NCI-H526 treated with DMSO at 0.1 percent for 48 hours (cell line): ENCODE results near the gene RALB.
"Not testable (repeated sequence)": the region's sequence is repeated elsewhere in the genome, so short reads cannot be mapped to it uniquely, and the experiment has no call there.

ENCODE experiments used
- DNase-seq: peaks from one replicate; lab custom pipeline; 2025; lab: John Stamatoyannopoulos, UW

RALB gene

DNA sequence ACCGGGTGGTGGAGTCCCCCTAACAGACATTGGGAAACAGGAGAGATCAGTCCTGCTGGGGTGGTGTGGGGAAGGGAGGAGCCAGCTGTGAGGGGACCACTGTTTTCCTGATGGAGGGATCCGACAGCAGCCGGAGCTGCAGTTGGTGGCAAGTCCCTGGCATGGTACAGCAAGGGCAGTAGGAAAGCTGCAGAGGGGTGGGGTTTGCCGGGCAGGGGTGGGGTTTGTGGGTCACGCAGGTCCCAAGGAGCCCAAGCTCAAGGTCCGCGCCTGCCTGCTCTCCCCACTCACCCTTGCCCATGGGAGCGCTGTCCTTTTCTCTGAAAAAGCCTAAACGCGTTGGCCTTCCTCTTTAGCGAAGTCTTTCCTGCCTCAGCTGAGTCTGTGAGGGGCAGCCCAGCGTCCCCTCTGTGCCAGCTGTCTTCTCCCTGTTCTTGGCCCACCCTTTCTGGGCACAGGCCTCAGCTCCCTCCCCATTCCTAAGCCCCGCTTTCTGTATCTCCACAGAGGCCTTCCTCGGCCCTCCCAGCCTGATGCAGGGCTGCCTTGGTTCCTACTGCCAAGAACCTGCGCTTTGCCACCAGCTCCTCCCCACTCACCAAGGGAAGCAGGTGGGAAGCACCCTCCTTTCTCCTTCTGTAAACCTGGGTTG, 64.0 kb downstream of the RALB start:
- no peak for DNase-seq

GRCh38 chr2:120317180-120317533, 64.5 kb downstream of the RALB start:
- DNase-seq, result no peak

GRCh38 chr2:120317916-120318315, 65.3 kb downstream of the RALB start:
- DNase-seq, result no peak

DNA sequence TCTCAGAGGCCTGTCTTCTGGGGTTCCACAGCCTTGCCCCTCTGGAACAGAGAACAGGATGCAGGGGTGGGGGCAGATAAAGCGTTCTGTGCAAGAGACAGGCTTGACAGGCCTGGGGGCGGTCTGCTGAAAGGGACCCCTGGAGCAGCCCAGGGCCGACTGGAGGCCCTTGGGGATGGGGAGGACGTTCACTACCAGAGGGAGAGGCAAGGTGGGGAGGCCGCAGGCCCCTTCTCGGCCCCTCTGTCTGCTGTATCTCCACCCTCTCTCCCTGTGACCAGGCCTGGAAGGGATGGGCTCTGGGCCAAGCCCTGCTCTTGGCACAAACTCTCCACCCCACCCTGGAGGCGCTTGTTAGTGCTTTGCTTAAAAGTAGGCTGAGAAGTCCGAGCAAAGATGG, 66.0 kb downstream of the RALB start:
- no peak for DNase-seq

DNA sequence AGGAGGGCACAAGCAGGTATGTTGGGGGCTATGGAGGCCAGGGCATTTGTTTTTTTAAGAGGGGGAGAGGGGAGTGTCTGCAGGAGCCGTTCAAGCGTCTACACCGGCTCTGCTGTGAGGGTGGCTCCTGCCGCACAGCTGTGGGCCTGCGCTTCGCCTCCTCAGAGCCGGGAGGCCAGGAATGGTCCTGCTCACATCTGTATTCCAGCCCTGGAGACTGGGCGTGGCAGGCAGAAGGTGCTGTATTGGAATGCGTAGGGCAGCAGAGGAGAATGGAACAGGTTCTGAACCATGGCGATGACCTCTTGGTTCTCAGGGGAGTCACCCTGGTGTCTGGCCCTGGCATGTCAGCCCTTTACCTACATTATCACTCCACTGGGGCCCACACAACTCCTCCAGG, 66.5 kb downstream of the RALB start:
- DNase-seq, result no peak

DNA sequence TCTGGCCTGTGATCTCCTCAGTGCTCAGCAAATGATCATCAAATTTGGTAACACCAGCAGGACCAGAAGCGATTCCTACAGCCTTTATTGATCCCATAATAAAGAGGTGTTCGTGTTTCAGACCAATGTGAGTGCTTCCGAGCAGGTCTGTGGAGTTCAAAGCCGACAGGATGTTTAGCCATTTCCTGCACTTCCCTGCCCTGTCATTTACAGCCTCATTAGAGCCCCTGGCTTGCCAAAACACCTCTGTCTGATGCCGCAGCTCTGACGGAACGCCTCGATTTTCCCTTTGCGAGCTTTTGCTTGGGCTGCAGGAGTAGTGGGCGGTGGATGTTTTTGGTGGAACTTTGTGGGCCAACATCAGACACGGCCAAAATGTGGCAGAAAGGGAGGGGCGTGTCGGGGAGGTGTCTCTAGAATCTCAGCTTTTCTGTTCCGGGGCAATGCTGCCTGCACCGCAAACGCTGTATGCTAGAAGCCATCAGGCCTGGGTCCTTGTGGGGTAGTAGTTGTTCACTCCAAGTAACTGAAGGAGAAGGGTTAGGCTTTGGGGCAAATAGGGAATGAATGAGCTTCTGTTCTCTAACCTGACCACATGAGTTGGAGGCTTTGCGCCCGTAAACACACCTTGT, 67.2 kb downstream of the RALB start:
- no peak for DNase-seq

- DNase-seq, result no peak
These were observed 67.7 kb downstream of the RALB start for GRCh38 chr2:120320318-120320851.

- DNase-seq, result not testable (repeated sequence)
These were observed 68.4 kb downstream of the RALB start for GRCh38 chr2:120320887-120321556.

- DNase-seq, result no peak
These were observed 69.2 kb downstream of the RALB start for GRCh38 chr2:120321721-120322284.

GRCh38 chr2:120322329-120322728, 69.7 kb downstream of the RALB start:
- no peak for DNase-seq

DNA sequence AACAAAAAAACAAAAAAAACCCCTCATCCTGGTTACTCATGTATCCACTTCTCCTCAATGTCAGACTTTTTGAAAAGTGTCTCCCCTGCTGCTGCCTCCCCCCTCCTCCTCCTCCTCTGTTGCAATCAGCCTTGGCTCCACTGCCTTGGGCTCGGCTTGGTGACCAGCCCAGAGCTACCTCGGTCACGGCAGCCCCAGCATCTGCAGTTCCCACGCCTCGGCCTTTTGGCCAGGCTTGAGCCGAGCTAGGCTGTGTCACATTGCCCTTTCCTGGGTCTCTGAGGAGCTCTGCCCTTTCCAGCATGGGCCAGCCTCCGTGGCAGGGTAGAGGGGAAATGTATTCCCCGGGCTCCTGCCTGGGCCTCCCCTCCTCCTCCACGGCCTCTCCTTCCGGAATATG, 70.6 kb downstream of the RALB start:
- DNase-seq, result no peak

DNA sequence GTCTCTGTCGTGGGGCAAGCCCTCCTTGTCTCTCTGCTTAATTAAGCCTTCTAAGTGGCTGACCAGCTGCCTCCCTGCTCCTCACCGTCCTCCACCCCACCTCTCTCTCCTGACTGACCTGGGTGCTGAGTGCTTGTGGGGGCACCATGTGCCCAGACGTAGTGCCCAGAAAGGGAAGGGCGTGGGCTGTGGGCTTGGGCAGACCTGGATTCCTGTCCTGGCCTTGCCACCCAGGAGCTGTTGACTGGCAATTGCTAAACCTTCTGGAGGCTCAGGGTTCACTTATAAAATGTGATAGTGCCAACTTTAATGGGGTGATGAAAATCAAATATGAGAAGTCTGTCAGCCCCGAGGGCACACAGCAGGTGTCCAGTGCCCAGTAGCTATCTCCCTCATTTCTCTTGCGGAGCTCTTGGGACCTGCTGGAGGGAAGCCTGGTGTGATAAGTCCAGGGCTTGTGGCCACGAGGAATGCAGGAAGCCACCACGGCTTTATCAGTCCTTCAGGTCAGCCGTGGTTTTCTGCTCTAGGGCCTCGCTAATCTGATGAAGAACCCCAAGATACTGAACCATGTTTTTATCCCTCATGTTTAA, 71.3 kb downstream of the RALB start:
- no peak for DNase-seq

DNA sequence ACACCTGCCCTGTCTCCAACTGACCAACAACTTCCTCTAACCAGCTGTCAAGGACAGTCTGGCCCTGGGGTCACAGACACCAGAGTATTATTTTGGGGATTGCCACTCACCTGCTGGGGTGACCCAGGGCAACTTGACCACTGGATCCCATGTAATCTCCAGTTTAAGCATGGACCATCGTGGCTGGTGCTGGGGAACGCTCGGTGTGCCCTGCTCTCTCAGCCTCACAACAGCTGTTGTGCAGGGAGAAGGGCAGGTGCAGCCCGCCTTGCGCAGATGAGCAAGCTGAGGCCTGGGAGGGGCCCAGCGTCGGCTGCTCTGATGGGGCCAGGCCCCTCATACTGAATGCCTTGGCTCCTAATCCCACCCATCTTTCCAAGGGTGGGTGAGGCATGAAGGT, 72.3 kb downstream of the RALB start:
- no peak for DNase-seq

DNA sequence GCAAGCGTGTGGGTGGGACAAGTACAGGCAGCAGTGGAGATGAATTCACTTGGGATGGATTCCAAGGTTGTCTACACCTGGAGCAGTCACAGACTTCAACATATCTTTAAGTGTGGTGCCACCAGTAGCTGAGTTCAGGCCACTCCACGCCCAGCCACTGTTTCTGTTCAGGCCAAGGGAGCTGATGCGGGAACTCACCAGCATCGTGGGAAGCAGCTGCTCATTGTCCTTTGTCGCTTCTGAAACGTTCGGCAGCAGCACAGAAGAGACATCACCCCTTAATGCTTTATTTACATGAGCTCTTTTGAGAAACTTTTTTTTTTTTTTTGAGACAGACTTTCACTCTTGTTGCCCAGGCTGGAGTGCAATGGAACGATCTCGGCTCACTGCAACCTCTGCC, 73.4 kb downstream of the RALB start:
- DNase-seq, result no peak

DNA sequence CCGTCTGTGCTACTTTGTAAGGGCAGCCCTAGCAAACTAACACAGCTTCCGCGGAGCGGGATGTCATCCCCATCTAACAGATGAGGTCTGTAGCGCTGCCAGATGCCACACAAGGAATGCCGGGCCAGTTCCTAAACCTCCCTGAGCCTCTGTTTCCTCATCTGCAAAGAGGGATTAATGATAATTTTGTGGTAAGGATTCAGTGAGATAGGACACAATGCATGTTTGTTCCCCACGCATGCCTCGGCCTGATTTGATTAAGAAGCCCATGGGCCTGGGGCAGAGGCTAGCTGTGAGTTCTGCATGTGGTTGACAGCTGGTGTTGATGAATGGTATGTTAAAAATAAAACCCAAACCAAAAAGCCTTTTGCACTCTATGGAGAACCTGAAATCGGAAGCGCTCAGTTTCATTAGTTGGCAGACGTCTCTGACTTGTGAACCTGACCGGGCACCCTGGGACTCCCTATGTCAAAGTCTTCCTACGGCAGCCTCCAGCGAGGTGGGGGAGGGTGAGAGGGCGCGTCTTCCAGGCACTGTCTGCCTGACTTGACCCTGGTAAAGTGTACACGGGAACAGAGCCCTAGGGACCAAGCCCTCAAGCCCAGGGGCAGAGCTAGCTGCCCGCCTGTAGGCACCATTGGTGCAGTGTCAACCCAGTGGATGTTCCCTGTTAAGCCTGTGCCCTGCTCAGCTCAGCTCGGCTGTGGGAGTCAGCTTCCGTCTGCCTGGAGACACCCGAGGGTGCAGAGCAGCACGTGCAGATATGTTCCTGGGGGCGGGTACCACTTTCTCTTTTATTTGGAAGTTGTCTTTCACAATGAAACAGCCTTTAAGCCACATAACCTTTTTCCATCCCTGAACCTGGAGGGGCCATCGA, 78.5 kb downstream of the RALB start:
- DNase-seq, result peak; percentile 43

DNA sequence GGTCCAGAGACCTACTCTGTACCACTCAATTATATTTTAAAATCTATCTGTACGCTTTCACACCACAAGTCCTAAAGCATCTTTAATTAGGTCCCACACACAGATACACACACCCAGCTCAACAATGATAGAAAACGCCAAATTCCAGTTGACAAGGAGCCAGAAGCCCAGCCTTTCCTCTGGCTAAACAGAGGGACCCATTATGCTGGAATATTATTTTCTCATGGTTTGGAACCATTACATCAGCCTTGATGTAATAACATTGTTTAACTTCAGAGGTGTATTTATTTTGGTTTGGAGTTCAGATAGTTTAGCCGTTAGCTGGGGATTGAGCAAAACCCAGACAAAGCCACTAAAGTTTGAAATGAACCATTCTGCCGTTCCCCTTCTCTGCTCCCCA, 79.3 kb downstream of the RALB start:
- no peak for DNase-seq

DNA sequence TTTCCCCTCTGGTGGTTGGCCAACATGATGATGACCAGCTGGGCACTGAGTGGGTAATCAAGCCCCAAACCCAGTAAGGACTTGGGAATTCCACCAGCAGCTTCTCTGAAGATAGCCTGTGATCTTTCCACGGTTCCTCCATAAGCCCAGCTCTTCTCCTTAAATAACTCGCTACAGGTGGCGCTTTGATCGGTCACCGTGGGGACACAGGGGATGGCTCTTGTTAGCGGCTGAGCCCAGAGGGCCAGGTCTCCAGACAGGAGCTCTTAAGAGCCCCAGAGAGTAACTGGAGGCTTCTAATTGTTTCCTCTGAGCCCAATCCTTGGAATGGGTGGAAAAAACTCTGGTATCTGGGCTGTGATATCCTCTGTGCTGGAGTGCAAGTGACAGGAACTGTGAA, 79.7 kb downstream of the RALB start:
- no peak for DNase-seq

- no peak for DNase-seq
These were observed 81.4 kb downstream of the RALB start for GRCh38 chr2:120334068-120334467.

DNA sequence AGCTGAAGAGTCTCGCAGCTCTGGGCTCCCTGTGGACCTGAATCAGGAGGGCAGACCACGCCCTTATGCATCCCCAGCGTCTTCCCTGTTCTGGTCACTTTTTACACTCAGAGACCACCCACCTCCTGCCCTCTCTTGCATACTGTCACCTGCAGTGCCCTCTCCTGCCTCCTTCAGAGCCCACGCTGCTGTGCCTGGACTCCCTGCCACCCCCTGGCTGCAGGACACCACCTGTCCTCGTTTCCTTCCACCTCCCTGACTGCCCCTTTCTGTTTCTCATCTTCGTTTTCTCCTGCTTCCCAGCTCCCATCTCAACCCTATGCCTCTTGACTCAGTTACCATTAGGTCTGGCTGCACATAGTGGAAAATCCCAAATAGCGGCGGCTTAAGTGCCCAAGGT, 84.1 kb downstream of the RALB start:
- no peak for DNase-seq

DNA sequence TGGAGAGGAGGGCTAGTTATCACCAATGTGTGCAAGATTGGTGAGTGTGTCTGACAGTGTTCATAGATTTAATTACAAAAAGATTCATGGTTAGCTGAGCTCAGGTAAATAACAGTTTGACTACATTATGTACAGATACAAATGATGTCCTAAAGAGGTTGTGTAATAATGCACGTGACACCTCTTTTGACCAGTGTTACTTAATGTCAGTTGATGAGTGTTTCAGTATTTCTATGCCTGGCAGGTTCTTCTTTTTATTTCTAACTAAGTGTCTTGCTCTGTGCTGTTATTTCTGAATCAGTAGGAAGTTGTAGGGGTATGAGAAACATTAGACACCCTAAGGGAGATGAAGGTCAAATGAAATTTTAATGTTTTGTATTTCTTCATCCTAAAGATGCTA, 85.4 kb downstream of the RALB start:
- peak; percentile 85 for DNase-seq

- DNase-seq, result peak; percentile 93
These were observed 89.3 kb downstream of the RALB start for GRCh38 chr2:120341977-120342376.

- peak; percentile 65 for DNase-seq
These were observed 89.8 kb downstream of the RALB start for GRCh38 chr2:120342446-120342845.
